Type B pancreatic cell (in vitro differentiated cells): Measurements from ENCODE around the gene FMNL1. TPM values are rescaled to one million over a fixed set of nuclear protein-coding genes. Genes with fewer than 3 reads are reported as not detected.

Experiments
- DNase-seq: peaks from one replicate; pipeline ENCODE4 v3.0.0; 2021; ENCODE audit warnings: mixed read lengths; ENCODE audit not compliant: unreplicated experiment; ENCODE audit errors: extremely low spot score
- H3K27ac Mint-ChIP-seq: 2 replicates; pipeline ENCODE4 v1.8.0; 2021; ENCODE audit warnings: mild to moderate bottlenecking, mixed read lengths
- H3K27me3 Mint-ChIP-seq: 2 replicates; pipeline ENCODE4 v1.8.0; 2021; ENCODE audit warnings: mixed read lengths
- H3K36me3 Mint-ChIP-seq: 2 replicates; pipeline ENCODE4 v1.8.0; 2021; ENCODE audit warnings: mixed read lengths
- H3K4me1 Mint-ChIP-seq: one replicate; pipeline ENCODE4 v1.8.0; 2021; ENCODE audit warnings: mixed read lengths; ENCODE audit not compliant: unreplicated experiment
- H3K4me3 Mint-ChIP-seq: 2 replicates; pipeline ENCODE4 v1.8.0; 2021; ENCODE audit warnings: mild to moderate bottlenecking, mixed read lengths
- H3K9me3 Mint-ChIP-seq: 2 replicates; pipeline ENCODE4 v1.8.0; 2021; ENCODE audit warnings: mixed read lengths
- CTCF ChIP-seq: fragments of 200-600 bp; sonication (generic); conservative IDR thresholded peaks from 2 replicates; pipeline ENCODE4 v1.5.0; 2021; ENCODE audit warnings: antibody characterized with exemption, mild to moderate bottlenecking
- total RNA-seq: library from RNA; stranded (reverse); gene quantifications from 2 replicates; pipeline ENCODE4 v1.2.1, GENCODE V29; 2021; ENCODE audit warnings: low replicate concordance

Gene FMNL1
- total RNA-seq, 1 donor from 2014 or later, result 1.9 TPM

- H3K4me1 Mint-ChIP-seq, result peaks cover 13% of the 10 kb centered on the region
- TF ChIP-seq CTCF, result no peak
- H3K27ac Mint-ChIP-seq, result peak overlapping the region; percentile 51
- no peaks in the 10 kb centered on the region for H3K27me3 Mint-ChIP-seq
- no peak for DNase-seq
- H3K9me3 Mint-ChIP-seq, result no peaks in the 10 kb centered on the region
- no peak overlapping the region for H3K4me3 Mint-ChIP-seq
- H3K36me3 Mint-ChIP-seq, result peaks cover 4% of the 10 kb centered on the region
Observed at GRCh38 chr17:45277992-45278391, 56.3 kb downstream of the FMNL1 start.

GRCh38 chr17:45279898-45280297 lies 58.2 kb downstream of the FMNL1 start:
- no peak for TF ChIP-seq CTCF
- Mint-ChIP-seq H3K4me1 (peaks cover 13% of the 10 kb centered on the region), H3K27me3 (no peaks in the 10 kb centered on the region), H3K9me3 (no peaks in the 10 kb centered on the region), H3K4me3 (no peak overlapping the region), H3K27ac (no peak overlapping the region), H3K36me3 (no peaks in the 10 kb centered on the region)
- DNase-seq, result no peak

- peaks cover 6% of the 10 kb centered on the region for H3K4me1 Mint-ChIP-seq
- no peaks in the 10 kb centered on the region for H3K27me3 Mint-ChIP-seq
- H3K9me3 Mint-ChIP-seq, result no peaks in the 10 kb centered on the region
- DNase-seq, result no peak
- no peak for TF ChIP-seq CTCF
- no peak overlapping the region for H3K4me3 Mint-ChIP-seq
- H3K36me3 Mint-ChIP-seq, result peaks cover 6% of the 10 kb centered on the region
- H3K27ac Mint-ChIP-seq, result no peak overlapping the region
Observed at GRCh38 chr17:45282683-45283644, 61.3 kb downstream of the FMNL1 start.

GRCh38 chr17:45283711-45284110 lies 62.0 kb downstream of the FMNL1 start:
- DNase-seq, result no peak
- Mint-ChIP-seq H3K4me1 (peaks cover 3% of the 10 kb centered on the region), H3K9me3 (no peaks in the 10 kb centered on the region), H3K4me3 (no peak overlapping the region), H3K36me3 (peaks cover 6% of the 10 kb centered on the region), H3K27ac (no peak overlapping the region), H3K27me3 (no peaks in the 10 kb centered on the region)
- no peak for TF ChIP-seq CTCF

GRCh38 chr17:45284176-45285140 lies 62.8 kb downstream of the FMNL1 start:
- Mint-ChIP-seq H3K9me3 (no peaks in the 10 kb centered on the region), H3K4me3 (no peak overlapping the region), H3K36me3 (peaks cover 6% of the 10 kb centered on the region), H3K27me3 (no peaks in the 10 kb centered on the region), H3K4me1 (peaks cover 3% of the 10 kb centered on the region), H3K27ac (no peak overlapping the region)
- no peak for DNase-seq
- peak; percentile 36 for TF ChIP-seq CTCF
